Measurements from ENCODE around the gene PTPRS. TPM values are rescaled to one million over a fixed set of nuclear protein-coding genes. Genes with fewer than 3 reads are reported as not detected.

PTPRS gene
- total and polyA plus RNA-seq, 2 donors (not counting 3 experiments of a cell fraction or from before 2014, with no cell fraction given): 10.1 to 16.1 TPM

GRCh38 chr19:5355076-5355475, 14.5 kb upstream of the PTPRS start:
- H3K4me3 ChIP-seq (replicated peaks in 1 of 3; ENCODE audit: insufficient read depth in 1 of 3, low read depth in 1 of 3, low read length in 3 of 3): no peak overlapping the region
- H4K20me1 ChIP-seq (replicated peaks; ENCODE audit: control insufficient read depth, extremely low read depth, insufficient read depth, low read length): no peaks in the 10 kb centered on the region
- DNase-seq (ENCODE audit: low read depth, low spot score): no peak
- no peak overlapping the region for H3K4me2 ChIP-seq (ENCODE audit: insufficient read depth, low read length)
- intact Hi-C loops (cut with micrococcal nuclease): no loop called here
- H3K27me3 ChIP-seq (ENCODE audit: control insufficient read depth in 2 of 2, insufficient read depth in 2 of 2, low read length in 2 of 2): no peaks in the 10 kb centered on the region
- POLR2A ChIA-PET: no interaction called here
- no peaks in the 10 kb centered on the region for H3K36me3 ChIP-seq (ENCODE audit: control insufficient read depth in 2 of 2, extremely low read depth in 1 of 2, insufficient read depth in 2 of 2, low read length in 2 of 2)
- TF ChIP-seq GATA2 (IDR thresholded peaks at IDR 0.05; ENCODE audit: insufficient read depth, insufficient read length, low read depth, low read length) (no peak), POLR2AphosphoS5 (IDR thresholded peaks at IDR 0.05; ENCODE audit: insufficient read depth, low read depth, low read length) (no peak), JUN (IDR thresholded peaks at IDR 0.05; ENCODE audit: borderline replicate concordance, insufficient read depth, insufficient read length, low read depth) (no peak), EZH2 (IDR thresholded peaks at IDR 0.05; ENCODE audit: borderline replicate concordance, low read depth, low read length, severe bottlenecking) (no peak), POLR2A (IDR thresholded peaks at IDR 0.05; ENCODE audit: low read depth, low read length) (no peak), FOS (IDR thresholded peaks at IDR 0.05; ENCODE audit: borderline replicate concordance, insufficient read depth, low read length) (no peak), MYC (IDR thresholded peaks at IDR 0.05; ENCODE audit: low read depth, low read length) (no peak), CTCF (IDR thresholded peaks at IDR 0.05; ENCODE audit: extremely low read depth in 1 of 2, insufficient read depth in 1 of 2, low read depth in 1 of 2, low read length in 2 of 2) (no peak), MAX (IDR thresholded peaks at IDR 0.05; ENCODE audit: insufficient read depth, insufficient read length) (no peak)
- H3K9me3 ChIP-seq (replicated peaks; ENCODE audit: control insufficient read depth, insufficient read depth, low read length): no peaks in the 10 kb centered on the region
- CTCF ChIA-PET: interaction anchor here (0.6 kb wide), 1 partner anchor 15 kb away, joined by 4 read pairs; the partner anchor contains the start of gene PTPRS
- no peaks in the 10 kb centered on the region for H3K9me1 ChIP-seq (replicated peaks; ENCODE audit: control insufficient read depth, extremely low read depth, insufficient read depth, low read length)
- dilution Hi-C loops (cut with MboI; ENCODE audit: extremely low pct_ligation_motif_present, low sequenced_read_pairs): loop anchor here (25.0 kb wide), 1 partner anchor 132 kb away; no protein-coding TSS in a partner anchor
- H3K4me1 ChIP-seq (ENCODE audit: control insufficient read depth, extremely low read depth, insufficient read depth, low read length): no peaks in the 10 kb centered on the region
- no TSS peak for BruUV-seq (replicated peaks)
- no peak overlapping the region for H3K9ac ChIP-seq (replicated peaks; ENCODE audit: extremely low read depth, insufficient read depth, low read length)
- FAIRE-seq: no peak
- no peaks in the 10 kb centered on the region for H3K79me2 ChIP-seq (ENCODE audit: control insufficient read depth, insufficient read depth, low read length)
- H2AFZ ChIP-seq (ENCODE audit: low read depth, low read length): no peak overlapping the region
- no peak overlapping the region for H3K27ac ChIP-seq (ENCODE audit: insufficient read depth, low read depth, low read length)

Data from endothelial cell of umbilical vein (primary cell).